NCI-H1417 (cell line): ENCODE measurements around the gene ZBED4.
"Not testable (repeated sequence)": the region's sequence is repeated elsewhere in the genome, so short reads cannot be mapped to it uniquely, and the experiment has no call there.

Source experiments
- DNase-seq, 3 experiments: peaks; one replicate each; lab custom pipeline; 2025; lab: John Stamatoyannopoulos, UW

ZBED4 gene

DNA sequence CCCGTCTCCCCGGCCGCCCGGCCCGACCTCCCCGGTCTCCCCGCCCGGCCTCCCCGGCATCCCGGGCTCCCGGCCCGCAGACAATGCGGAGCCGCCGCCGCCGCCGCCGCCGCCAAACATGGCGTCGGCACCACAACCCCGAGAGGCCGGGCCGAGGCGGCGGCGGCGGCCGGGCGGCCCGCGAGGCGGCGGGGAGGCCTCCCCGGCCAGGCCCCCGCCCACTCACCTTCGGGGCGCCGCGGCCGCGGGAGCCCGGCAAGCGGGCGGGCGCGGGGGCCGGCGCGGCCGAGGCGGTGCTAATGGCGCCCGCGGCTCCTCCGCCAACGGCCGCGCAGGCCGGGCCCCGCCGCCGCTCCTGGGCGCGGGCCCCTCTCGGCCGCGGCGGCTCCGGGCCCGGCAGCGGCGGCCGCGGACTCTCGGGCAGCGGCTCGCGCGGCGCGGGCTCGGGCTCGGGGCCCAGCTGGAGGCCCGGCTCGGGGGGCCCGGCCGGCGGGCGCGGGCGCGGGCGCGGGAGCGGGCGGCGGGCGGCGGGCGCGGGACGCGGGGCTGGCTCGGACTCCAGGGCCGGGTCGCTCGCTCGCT lies 26.3 kb upstream of the ZBED4 start:
- no peak for DNase-seq

DNA sequence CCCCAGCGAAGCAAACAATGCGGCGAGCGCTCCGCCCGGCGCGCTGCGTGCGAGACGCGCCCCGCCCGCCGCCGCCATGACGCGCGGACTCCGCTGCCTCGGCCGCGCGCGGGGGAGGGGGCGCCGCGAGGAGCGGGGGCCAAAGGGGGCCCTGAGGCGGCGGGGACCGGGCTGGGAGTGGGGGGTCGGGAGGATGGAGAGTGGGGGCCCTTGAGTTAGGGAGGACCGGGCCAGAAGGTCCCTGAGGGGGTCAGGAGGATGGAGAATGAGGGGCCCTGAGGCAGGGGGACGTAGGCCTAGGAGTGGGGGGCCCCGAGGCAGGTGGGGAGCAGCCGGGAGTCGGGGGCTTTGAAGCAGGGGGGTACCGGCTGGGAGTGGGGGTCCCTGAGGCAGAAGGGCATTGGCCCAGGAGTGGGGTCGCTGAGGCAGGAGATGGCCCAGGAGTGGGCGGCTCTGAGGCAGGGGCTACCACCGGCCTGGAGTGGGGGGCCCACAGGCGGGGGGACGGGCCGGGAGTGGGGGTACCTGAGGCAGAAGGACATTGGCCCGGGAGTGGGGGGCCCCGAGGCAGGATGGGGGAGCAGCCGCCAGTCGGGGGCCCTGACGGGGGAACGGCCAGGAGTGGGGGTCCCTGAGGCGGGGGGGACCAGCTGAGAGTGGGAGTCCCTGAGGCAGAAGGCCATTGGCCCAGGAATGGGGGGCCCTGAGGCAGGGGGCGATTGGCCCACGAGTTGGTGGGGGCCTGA lies 25.6 kb upstream of the ZBED4 start, which contains the start of gene BRD1:
Gene BRD1, minus strand, starts transcription at position 21 of the 746 bp plus-strand sequence. CDS start 3,556 bp downstream, outside the sequence.
- peak; percentile 10 to 49 (median 46) for DNase-seq

GRCh38 chr22:49828599-49828965 lies 25.1 kb upstream of the ZBED4 start:
- DNase-seq, result no peak

DNA sequence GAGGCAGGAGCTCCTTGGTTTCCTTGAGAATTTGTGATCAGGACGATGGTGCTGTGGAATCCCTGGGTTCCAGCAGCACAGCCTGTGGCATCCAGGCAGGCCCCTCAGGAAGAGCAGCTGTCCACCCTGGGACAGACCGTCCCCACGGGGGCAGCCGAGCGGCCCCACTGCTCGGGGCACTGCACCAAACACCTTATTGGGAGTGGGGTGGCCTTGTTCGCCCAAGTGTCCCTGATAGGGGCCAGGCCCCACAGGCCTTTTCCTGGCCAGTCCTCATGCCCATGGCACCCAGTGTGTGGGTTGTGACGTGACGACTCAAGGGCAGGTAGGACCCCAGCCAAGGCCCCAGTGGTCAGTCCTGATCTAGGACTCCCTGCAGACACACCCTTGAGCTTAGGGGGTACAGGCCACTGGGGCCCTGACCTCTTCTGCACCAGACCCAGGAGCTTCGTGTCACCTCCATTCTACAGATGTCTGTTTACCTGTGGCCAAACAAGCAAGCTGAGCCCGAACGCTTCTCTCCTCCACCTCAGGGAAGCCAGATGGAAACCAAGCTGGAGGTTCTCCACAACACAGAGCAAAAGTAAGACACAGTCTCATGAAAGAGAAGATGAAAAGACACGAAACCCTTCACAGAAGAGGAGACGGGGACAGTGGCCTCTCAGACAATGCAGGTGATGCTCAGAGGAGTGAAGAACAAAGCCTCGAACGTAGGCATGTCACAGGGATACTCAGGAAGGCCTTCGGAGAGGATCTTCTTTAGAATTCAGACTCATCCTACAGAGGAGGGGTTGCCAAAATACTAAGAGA lies 24.4 kb upstream of the ZBED4 start:
- no peak for DNase-seq

GRCh38 chr22:49833340-49834007 lies 20.2 kb upstream of the ZBED4 start:
- peak in 2 of 3 experiments; percentile 34 to 69 for DNase-seq

DNA sequence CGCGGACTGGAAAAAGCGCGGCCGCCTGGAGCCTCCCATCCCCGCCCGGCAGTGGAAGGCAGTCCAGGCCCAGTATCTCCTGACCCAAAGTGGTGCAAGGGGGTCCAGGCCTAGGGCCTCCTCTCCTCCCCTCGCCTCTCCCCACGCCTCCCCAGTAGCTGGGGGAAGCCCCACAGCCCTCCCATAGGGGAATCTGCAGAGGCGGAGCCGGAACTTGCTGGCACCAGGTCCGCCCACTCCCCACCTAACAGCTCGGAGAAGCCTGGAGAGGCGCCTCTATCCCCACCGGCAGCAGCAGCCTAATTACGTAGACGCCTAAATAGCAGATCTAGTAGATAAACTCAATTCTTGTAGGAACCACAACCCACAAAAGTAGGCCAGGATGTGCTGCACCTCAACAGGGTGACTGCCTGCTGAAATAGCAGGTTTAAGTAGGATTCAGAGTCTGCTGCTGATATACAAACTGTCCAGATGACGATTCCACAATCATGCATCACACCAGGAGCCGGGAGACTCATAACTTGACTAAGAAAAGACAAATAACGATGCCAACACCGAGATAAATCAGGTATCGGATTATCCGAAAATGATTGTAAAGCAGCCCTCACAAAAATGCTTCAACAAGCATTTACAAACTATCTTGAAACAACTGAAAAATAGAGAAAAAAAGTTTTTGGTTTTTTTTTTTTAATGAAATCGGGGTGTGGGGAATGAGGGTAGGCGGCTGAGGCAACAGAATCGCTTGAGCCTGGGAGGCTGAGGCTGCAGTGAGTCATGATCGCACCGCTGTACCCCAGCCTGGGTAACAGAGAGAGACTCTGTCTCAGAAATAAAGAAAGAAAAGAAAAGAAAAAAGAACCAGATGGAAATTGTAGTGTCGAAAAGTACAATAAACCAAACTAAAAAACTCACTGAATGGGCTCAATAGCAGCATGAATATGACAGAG lies 14.6 kb upstream of the ZBED4 start:
- DNase-seq, result no peak

DNA sequence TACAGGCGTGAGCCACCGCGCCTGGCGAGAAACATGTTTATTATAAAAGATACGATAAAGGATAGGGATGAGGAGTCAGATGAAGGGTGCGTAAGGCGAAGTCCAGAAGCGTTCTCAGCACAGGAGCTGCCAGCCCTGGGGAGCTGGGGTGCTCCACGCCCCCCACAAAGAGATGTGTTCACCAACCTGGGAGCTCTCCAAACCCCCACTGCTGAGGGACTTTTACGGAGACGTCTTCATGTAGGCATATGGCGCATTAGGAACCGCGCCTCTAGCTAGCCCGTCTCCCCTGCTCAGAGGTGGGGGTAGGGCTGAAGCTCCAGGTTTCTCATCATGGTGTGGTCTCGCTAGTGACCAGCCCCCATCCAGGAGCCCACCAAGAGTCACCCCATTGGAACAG lies 8.4 kb upstream of the ZBED4 start:
- no peak for DNase-seq

- no peak for DNase-seq
These were observed 7.8 kb upstream of the ZBED4 start for GRCh38 chr22:49845666-49846459.

GRCh38 chr22:49847751-49848689 lies 5.6 kb upstream of the ZBED4 start:
- peak in 1 of 3 experiments; percentile 5 for DNase-seq

DNA sequence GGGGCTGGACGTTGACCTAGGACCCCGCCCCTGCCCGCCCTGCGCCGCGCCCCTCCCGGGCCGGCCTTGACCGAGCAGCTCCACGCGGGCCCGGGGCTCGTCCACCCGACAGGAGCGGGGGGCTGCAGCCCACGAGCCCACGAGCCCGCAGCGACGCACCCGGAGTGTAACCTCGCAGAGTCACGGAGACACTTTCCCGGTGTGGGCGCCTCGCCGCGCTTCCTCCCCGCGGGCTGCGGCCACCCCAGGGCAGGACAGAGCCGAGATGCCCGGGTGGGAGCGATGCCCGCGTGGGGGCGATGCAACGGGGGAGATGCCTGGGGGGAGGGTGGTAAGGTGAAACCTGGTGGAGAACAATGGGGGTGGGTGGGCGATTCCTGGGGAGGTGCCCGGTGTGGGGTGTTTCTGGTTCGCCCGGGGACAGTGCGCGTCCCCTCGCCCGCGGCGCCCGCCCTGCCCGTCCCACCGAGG lies 4.9 kb upstream of the ZBED4 start:
- DNase-seq, result no peak

- no peak for DNase-seq
These were observed 4.3 kb upstream of the ZBED4 start for GRCh38 chr22:49849161-49850020.

GRCh38 chr22:49850021-49850911 lies 3.4 kb upstream of the ZBED4 start:
- DNase-seq, result no peak

DNA sequence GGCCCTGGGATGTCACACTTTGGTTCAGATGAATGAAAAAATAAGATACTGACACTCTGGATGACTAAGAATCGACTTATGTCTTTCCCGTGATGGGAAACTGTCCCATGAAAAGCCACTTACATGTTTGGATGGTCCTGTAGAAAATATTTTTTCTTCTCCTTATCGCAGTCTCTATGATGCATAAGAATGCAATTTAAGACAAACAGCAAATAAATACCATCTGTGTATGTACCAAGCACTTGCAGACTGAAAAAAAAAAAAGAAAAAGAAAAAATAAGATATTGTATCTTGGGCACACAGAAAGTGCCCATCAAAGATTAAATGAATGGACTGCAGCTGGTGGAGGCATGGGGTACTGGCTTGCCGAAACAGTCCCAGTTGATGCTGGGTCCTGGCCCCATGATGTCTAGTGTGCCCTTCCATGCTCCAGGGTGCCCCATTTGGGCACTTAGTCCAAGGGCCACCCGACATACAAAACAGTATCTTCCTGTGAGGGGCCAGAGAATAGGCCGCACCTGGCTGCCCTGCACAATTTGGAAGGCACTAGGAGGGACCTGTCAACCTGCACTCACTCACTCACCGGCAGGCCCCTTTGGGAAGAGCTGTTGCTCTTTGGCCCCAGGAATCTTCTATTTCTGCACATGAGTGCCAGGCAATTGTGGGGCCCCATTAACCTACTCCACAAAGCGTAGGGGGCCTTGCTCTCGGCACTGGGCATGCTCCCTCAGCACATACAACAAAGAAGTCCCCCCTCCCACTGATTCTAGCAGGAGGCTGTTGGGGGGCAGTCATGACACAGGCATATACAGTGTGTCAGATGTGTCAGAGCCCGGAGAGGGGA lies 2.5 kb upstream of the ZBED4 start:
- no peak for DNase-seq

GRCh38 chr22:49852568-49852897 lies 1.1 kb upstream of the ZBED4 start:
- DNase-seq, result not testable (repeated sequence)

DNA sequence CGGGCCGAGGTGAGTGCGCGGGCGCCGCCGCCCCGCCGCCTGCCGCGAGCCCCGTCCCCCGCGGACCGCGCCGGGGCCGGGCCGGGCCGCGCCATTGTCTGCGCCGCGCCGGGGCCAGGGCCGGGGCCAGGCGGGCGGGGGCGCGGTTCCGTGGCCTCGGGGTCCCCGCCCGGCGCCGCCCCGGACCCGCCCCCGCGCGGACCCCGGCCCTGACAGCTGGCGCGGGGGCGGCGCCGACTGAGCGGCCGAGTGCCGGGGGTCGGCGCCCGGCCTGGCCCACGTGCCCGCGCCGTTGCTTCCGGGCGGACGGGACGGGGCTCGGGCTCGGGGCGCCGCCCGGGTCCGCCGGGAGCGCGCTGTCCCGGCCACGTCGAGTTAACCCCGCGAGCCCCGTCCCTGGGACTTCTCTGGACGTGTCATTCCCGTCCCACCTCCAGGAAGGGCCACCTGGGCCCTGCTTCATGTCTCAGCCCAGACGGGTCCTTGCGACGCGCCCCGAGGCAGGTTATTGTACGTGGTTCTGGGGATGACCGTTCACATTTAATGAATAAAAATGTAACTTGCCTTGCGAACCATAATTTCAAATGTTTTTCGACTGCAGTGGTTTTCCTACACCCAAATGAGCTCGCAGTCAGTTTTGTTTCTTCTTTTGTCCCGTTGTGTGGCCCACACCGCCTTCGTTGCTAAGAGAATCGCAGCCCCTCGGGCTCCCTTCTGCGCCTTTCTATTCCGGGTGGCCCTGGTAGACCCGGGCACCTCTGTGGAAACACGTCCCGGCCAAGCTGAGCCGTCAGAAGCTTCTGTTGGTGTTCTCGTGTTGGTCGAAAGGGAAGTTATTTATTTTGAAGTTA lies 562 bp downstream of the ZBED4 start:
- DNase-seq, result peak in 2 of 3 experiments; percentile 30 to 50
